IMR-90 (cell line): ENCODE measurements around the gene GRIA4. TPM values are rescaled to one million over a fixed set of nuclear protein-coding genes. Genes with fewer than 3 reads are reported as not detected.

Experiments used
- ATAC-seq: fragments of 200-7000 bp; cut with Tn5 transposase; 2 replicates; pipeline ENCODE4 v1.9.1; 2020; ENCODE audit warnings: low read depth, mild to moderate bottlenecking, moderate library complexity
- BruUV-seq: library from RNA; stranded (reverse); fragments of 400-500 nt; replicated peaks from 2 replicates; lab custom pipeline; 2021; lab: Mats Ljungman, UMichigan
- CTCF ChIA-PET: fragments of 300-600 bp; formaldehyde crosslinking; extraction: SDS; loops from one replicate; lab custom pipeline; 2021; ENCODE audit warnings: antibody characterized with exemption; lab: Yijun Ruan, JAX
- POLR2A ChIA-PET: fragments of 300-600 bp; sonication (Branson Sonifier 250); formaldehyde crosslinking; loops from one replicate; lab custom pipeline; 2022; ENCODE audit warnings: antibody characterized with exemption; ENCODE audit not compliant: unreplicated experiment; lab: Charles Lee
- DNase-seq: peaks from one replicate; pipeline ENCODE4 v3.0.0; 2013
- H2AFZ ChIP-seq: replicated peaks from 2 replicates; pipeline ENCODE3; 2013; ENCODE audit warnings: low read length, mild to moderate bottlenecking; ENCODE audit not compliant: poor library complexity
- H2AK5ac ChIP-seq: 2 replicates; pipeline ENCODE4 v1.6.1; 2013; ENCODE audit warnings: low read depth, low read length, inconsistent platforms
- H2AK9ac ChIP-seq: replicated peaks from 2 replicates; pipeline ENCODE3; 2013; ENCODE audit warnings: mild to moderate bottlenecking, low read depth, low read length, moderate library complexity; ENCODE audit not compliant: poor library complexity
- H2BK120ac ChIP-seq: 2 replicates; pipeline ENCODE4 v1.6.1; 2013; ENCODE audit warnings: low read depth, low read length, inconsistent platforms
- H2BK15ac ChIP-seq: 3 replicates; pipeline ENCODE4 v1.6.1; 2013; ENCODE audit warnings: low read depth, low read length, inconsistent platforms
- H2BK20ac ChIP-seq: 2 replicates; pipeline ENCODE4 v1.6.1; 2013; ENCODE audit warnings: low read depth, mild to moderate bottlenecking, inconsistent platforms, low read length, moderate library complexity
- H2BK5ac ChIP-seq: 2 replicates; pipeline ENCODE4 v1.6.1; 2013; ENCODE audit warnings: mild to moderate bottlenecking, low read depth, low read length, inconsistent platforms; ENCODE audit not compliant: poor library complexity, severe bottlenecking
- H3K14ac ChIP-seq: replicated peaks from 2 replicates; pipeline ENCODE4 v1.6.1; 2013; ENCODE audit warnings: low read depth, low read length, inconsistent platforms
- H3K18ac ChIP-seq: 2 replicates; pipeline ENCODE4 v1.6.1; 2013; ENCODE audit warnings: low read depth, low read length, control low read depth
- H3K23ac ChIP-seq: 2 replicates; pipeline ENCODE4 v1.6.1; 2013; ENCODE audit warnings: low read depth, low read length, inconsistent platforms
- H3K27ac ChIP-seq: 2 replicates; pipeline ENCODE4 v1.5.1; 2013; ENCODE audit warnings: mild to moderate bottlenecking, control low read depth, low read length; ENCODE audit not compliant: insufficient read depth
- H3K27me3 ChIP-seq: 2 replicates; pipeline ENCODE4 v1.6.1; 2013; ENCODE audit warnings: low read length; ENCODE audit not compliant: control insufficient read depth, insufficient read depth
- H3K36me3 ChIP-seq: 2 replicates; pipeline ENCODE4 v1.6.1; 2013; ENCODE audit warnings: low read length, mixed read lengths; ENCODE audit not compliant: control insufficient read depth, insufficient read depth
- H3K4ac ChIP-seq: 2 replicates; pipeline ENCODE4 v1.6.1; 2013; ENCODE audit warnings: low read depth, low read length, inconsistent platforms
- H3K4me1 ChIP-seq: 2 replicates; pipeline ENCODE4 v1.6.1; 2013; ENCODE audit warnings: low read length, mixed read lengths; ENCODE audit not compliant: control insufficient read depth, insufficient read depth
- H3K4me2 ChIP-seq: 2 replicates; pipeline ENCODE4 v1.6.1; 2013; ENCODE audit warnings: low read depth, mild to moderate bottlenecking, control low read depth, low read length, moderate library complexity
- H3K4me3 ChIP-seq: 2 replicates; pipeline ENCODE4 v1.5.1; 2013; ENCODE audit warnings: low read depth, mild to moderate bottlenecking, control low read depth, low read length, moderate library complexity; ENCODE audit not compliant: insufficient read depth
- H3K56ac ChIP-seq: 2 replicates; pipeline ENCODE4 v1.6.1; 2013; ENCODE audit warnings: low read length, inconsistent platforms; ENCODE audit not compliant: insufficient read depth; ENCODE audit errors: extremely low read depth
- H3K79me1 ChIP-seq, 2 experiments: 2 replicates each; pipeline ENCODE4 v1.6.1; 2013; ENCODE audit warnings: low read length in 2 of 2, inconsistent platforms in 1 of 2, low read depth in 1 of 2
- H3K9ac ChIP-seq: 2 replicates; pipeline ENCODE4 v1.6.1; 2013; ENCODE audit warnings: low read depth, low read length, control low read depth
- H3K9me1 ChIP-seq: 2 replicates; pipeline ENCODE4 v1.6.1; 2013; ENCODE audit warnings: low read length, inconsistent platforms; ENCODE audit not compliant: insufficient read depth
- H3K9me3 ChIP-seq: 2 replicates; pipeline ENCODE4 v1.6.1; 2013; ENCODE audit warnings: low read length; ENCODE audit not compliant: control insufficient read depth, insufficient read depth
- H4K20me1 ChIP-seq: 2 replicates; pipeline ENCODE4 v1.6.1; 2013; ENCODE audit warnings: low read length, inconsistent platforms; ENCODE audit not compliant: insufficient read depth
- H4K5ac ChIP-seq: 2 replicates; pipeline ENCODE4 v1.6.1; 2013; ENCODE audit warnings: mild to moderate bottlenecking, low read depth, low read length, control low read depth
- H4K8ac ChIP-seq, 2 experiments: 2 replicates each; pipeline ENCODE4 v1.6.1; 2013; ENCODE audit warnings: low read depth in 2 of 2, low read length in 2 of 2, control low read depth in 1 of 2, inconsistent platforms in 1 of 2
- H4K91ac ChIP-seq: 2 replicates; pipeline ENCODE4 v1.6.1; 2013; ENCODE audit warnings: low read depth, low read length, inconsistent platforms; ENCODE audit not compliant: insufficient read depth
- BHLHE40 ChIP-seq: fragments of 150-350 bp; IDR thresholded peaks from 2 replicates; pipeline ENCODE4 v1.6.1; 2016; ENCODE audit warnings: mild to moderate bottlenecking, low read depth, low read length
- MXI1 ChIP-seq: IDR thresholded peaks from 2 replicates; pipeline ENCODE4 v1.6.1; 2012; ENCODE audit warnings: low read depth, mild to moderate bottlenecking, low read length, moderate library complexity, borderline replicate concordance
- WGBS, 2 experiments: methylation state at CpG; one replicate each; pipeline versions ENCODE4 v1.1.5 to v1.1.7; 2013; ENCODE audit warnings: missing lambda C conversion rate in 2 of 2; ENCODE audit not compliant: insufficient read length in 1 of 2; ENCODE audit errors: extremely low coverage in 2 of 2; 5-methylcytosine and 5-hydroxymethylcytosine counted together
- dilution Hi-C: fragments of 300-500 bp; cut with HindIII; formaldehyde crosslinking; loops from one replicate; pipeline ENCODE4 v1.14.3; 2018; ENCODE audit warnings: low sequenced_read_pairs; ENCODE audit not compliant: unreplicated experiment
- in situ Hi-C: fragments of 300-500 bp; cut with MboI; formaldehyde crosslinking; loops from 3 replicates; pipeline ENCODE4 v1.14.3; 2019; ENCODE audit warnings: low sequenced_read_pairs, inconsistent platforms, mixed read lengths
- intact Hi-C: fragments of 100-400 bp; cut with micrococcal nuclease; formaldehyde crosslinking; loops from 2 replicates; pipeline ENCODE4 v1.10.0; 2022
- polyA plus RNA-seq, 3 experiments: library from polyadenylated mRNA; depleted of rRNA; stranded (reverse); fragments of >200 nt; gene quantifications; 2 replicates each; pipeline ENCODE4 v1.2.3, GENCODE V29; 2012; ENCODE audit warnings: low replicate concordance in 1 of 3
- total RNA-seq: library from RNA; depleted of rRNA; stranded (reverse); fragments of >200 nt; gene quantifications from 2 replicates; pipeline ENCODE4 v1.2.3, GENCODE V29; 2012

GRIA4 gene
- total and polyA plus RNA-seq, 2 of the 4 experiments (the other 2 are of a cell fraction) = 0.36 to 1.0 TPM

- Histone ChIP-seq H2BK5ac (no peak overlapping the region), H2BK20ac (no peak overlapping the region), H3K4ac (no peak overlapping the region), H3K27me3 (no peaks in the 10 kb centered on the region), H4K8ac (no peak overlapping the region), H3K23ac (no peak overlapping the region), H3K4me1 (no peaks in the 10 kb centered on the region), H2AFZ (no peak overlapping the region), H3K9ac (no peak overlapping the region), H3K79me1 (no peaks in the 10 kb centered on the region), H4K91ac (no peak overlapping the region), H2BK120ac (no peak overlapping the region), H3K27ac (no peak overlapping the region), H3K9me1 (no peaks in the 10 kb centered on the region), H3K14ac (no peak overlapping the region), H3K56ac (no peak overlapping the region), H3K4me2 (no peak overlapping the region), H3K36me3 (no peaks in the 10 kb centered on the region), H2AK5ac (no peak overlapping the region), H4K5ac (no peak overlapping the region), H2AK9ac (no peak overlapping the region), H3K18ac (no peak overlapping the region), H4K20me1 (no peaks in the 10 kb centered on the region), H3K9me3 (no peaks in the 10 kb centered on the region), H2BK15ac (no peak overlapping the region), H3K4me3 (no peak overlapping the region)
- TF ChIP-seq MXI1 = no peak
- no peak for TF ChIP-seq BHLHE40
- dilution Hi-C loops (no loop called here), intact Hi-C loops (no loop called here), in situ Hi-C loops (no loop called here)
- no TSS peak for BruUV-seq
- DNase-seq (peak; percentile 72), ATAC-seq (peak; percentile 32; the same call in 1 of the 2 replicates)
- WGBS, 2 experiments = no CpG with 5 or more reads among the region's 3 CpGs
- ChIA-PET POLR2A (no interaction called here), CTCF (no interaction called here)
These were observed 63.2 kb downstream of the GRIA4 start for GRCh38 chr11:105673089-105673488.
